ENCODE measurements around the gene PEX5L.

GRCh38 chr3:179958143-179958542, 78.6 kb downstream of the PEX5L start:
- TF ChIP-seq SP1 (IDR thresholded peaks at IDR 0.05) = no peak
- TF ChIP-seq TARDBP (IDR thresholded peaks at IDR 0.05) = no peak
- no peak for TF ChIP-seq SUZ12 (IDR thresholded peaks at IDR 0.05)
- TF ChIP-seq PKNOX1 (IDR thresholded peaks at IDR 0.05) = no peak
- no peak for TF ChIP-seq BHLHE40 (IDR thresholded peaks at IDR 0.05; ENCODE audit: borderline replicate concordance)

Measured in HEK293T (cell line).